CD14-positive monocyte (primary cell): Measurements from ENCODE around the gene MACROD1. TPM values are rescaled to one million over a fixed set of nuclear protein-coding genes. Genes with fewer than 3 reads are reported as not detected.

Experiments
- DNase-seq, 3 donors: peaks; one replicate each; pipeline ENCODE4 v3.0.0-alpha.2; 2011 to 2022
- H2AFZ ChIP-seq: 2 replicates; pipeline ENCODE4 v1.6.0; 2012; ENCODE audit warnings: mild to moderate bottlenecking, low read depth, low read length, inconsistent platforms; ENCODE audit not compliant: insufficient read depth, poor library complexity, severe bottlenecking
- H3K27ac ChIP-seq, 2 donors: 1 replicate in 1 of 2; 2 replicates in 1 of 2; pipeline ENCODE4 v1.5.1; 2012 to 2013; ENCODE audit warnings: low read length in 2 of 2, control low read depth in 1 of 2, inconsistent platforms in 1 of 2, low read depth in 1 of 2, mild to moderate bottlenecking in 1 of 2
- H3K27me3 ChIP-seq, 2 donors: one replicate each; pipeline versions ENCODE4 v1.6.0 to v1.6.1; 2011 to 2013; ENCODE audit warnings: low read length in 2 of 2; ENCODE audit not compliant: control insufficient read depth in 2 of 2, insufficient read depth in 2 of 2
- H3K36me3 ChIP-seq, 2 donors: replicated peaks in 1 of 2; 1 replicate in 1 of 2; 2 replicates in 1 of 2; pipeline versions ENCODE4 v1.5.1 to v1.6.1; 2012 to 2013; ENCODE audit warnings: low read length in 2 of 2, control low read depth in 1 of 2, inconsistent platforms in 1 of 2, mild to moderate bottlenecking in 1 of 2; ENCODE audit not compliant: insufficient read depth in 2 of 2, control insufficient read depth in 1 of 2
- H3K4me1 ChIP-seq, 2 donors: 1 replicate in 1 of 2; 2 replicates in 1 of 2; pipeline versions ENCODE4 v1.5.1 to v1.6.1; 2012 to 2013; ENCODE audit warnings: low read length in 2 of 2, control low read depth in 1 of 2, inconsistent platforms in 1 of 2, mild to moderate bottlenecking in 1 of 2, moderate library complexity in 1 of 2; ENCODE audit not compliant: insufficient read depth in 2 of 2, control insufficient read depth in 1 of 2
- H3K4me2 ChIP-seq: replicated peaks from 2 replicates; pipeline ENCODE3; 2012; ENCODE audit warnings: low read length, moderate library complexity, mild to moderate bottlenecking; ENCODE audit not compliant: poor library complexity, severe bottlenecking; ENCODE audit errors: extremely low read depth
- H3K4me3 ChIP-seq, 3 experiments: fragments of 200-600 bp in 1 of 3; sonication (generic) in 1 of 3; replicated peaks in 1 of 3; 1 replicate in 2 of 3; 2 replicates in 1 of 3; pipeline ENCODE4 v1.5.1; 2011 to 2013; ENCODE audit warnings: low read length in 3 of 3, mild to moderate bottlenecking in 3 of 3, control low read depth in 2 of 3, low read depth in 2 of 3, inconsistent platforms in 1 of 3, moderate library complexity in 1 of 3
- H3K79me2 ChIP-seq: 2 replicates; pipeline ENCODE4 v1.6.0; 2012; ENCODE audit warnings: mild to moderate bottlenecking, control low read depth, inconsistent platforms, low read length, moderate library complexity; ENCODE audit not compliant: insufficient read depth
- H3K9ac ChIP-seq: 2 replicates; pipeline ENCODE4 v1.6.0; 2017; ENCODE audit warnings: low read length, mild to moderate bottlenecking; ENCODE audit not compliant: insufficient read depth, poor library complexity, severe bottlenecking
- H3K9me3 ChIP-seq, 2 donors: replicated peaks in 1 of 2; 1 replicate in 1 of 2; 2 replicates in 1 of 2; pipeline versions ENCODE4 v1.5.1 to v1.6.1; 2012 to 2013; ENCODE audit warnings: low read length in 2 of 2, control low read depth in 1 of 2; ENCODE audit not compliant: control insufficient read depth in 1 of 2, insufficient read depth in 1 of 2
- H4K20me1 ChIP-seq: 2 replicates; pipeline ENCODE4 v1.6.0; 2012; ENCODE audit warnings: mild to moderate bottlenecking, low read length, control low read depth, moderate library complexity; ENCODE audit not compliant: insufficient read depth
- H3K27ac Mint-ChIP-seq, 7 donors: one replicate each; pipeline ENCODE4 v1.8.0; 2020; ENCODE audit warnings: mild to moderate bottlenecking in 7 of 7, mixed read lengths in 7 of 7, moderate library complexity in 6 of 7, inconsistent platforms in 2 of 7
- H3K27me3 Mint-ChIP-seq, 3 donors: one replicate each; pipeline ENCODE4 v1.8.0; 2021 to 2022; ENCODE audit warnings: low read depth in 3 of 3, mild to moderate bottlenecking in 3 of 3, mixed read lengths in 3 of 3, moderate library complexity in 3 of 3, inconsistent platforms in 1 of 3
- H3K36me3 Mint-ChIP-seq, 2 donors: one replicate each; pipeline ENCODE4 v1.8.0; 2020; ENCODE audit warnings: mixed read lengths in 2 of 2, inconsistent platforms in 1 of 2, mild to moderate bottlenecking in 1 of 2
- H3K4me1 Mint-ChIP-seq: one replicate; pipeline ENCODE4 v1.8.0; 2020; ENCODE audit warnings: mild to moderate bottlenecking, mixed read lengths
- H3K4me3 Mint-ChIP-seq, 2 donors: one replicate each; pipeline ENCODE4 v1.8.0; 2020; ENCODE audit warnings: mild to moderate bottlenecking in 2 of 2, mixed read lengths in 2 of 2, moderate library complexity in 1 of 2
- H3K9me3 Mint-ChIP-seq, 7 donors: one replicate each; pipeline ENCODE4 v1.8.0; 2020 to 2022; ENCODE audit warnings: mixed read lengths in 7 of 7, mild to moderate bottlenecking in 6 of 7, moderate library complexity in 6 of 7, inconsistent platforms in 2 of 7
- CTCF ChIP-seq: fragments of 200-600 bp; IDR thresholded peaks from one replicate; pipeline ENCODE4 v1.8.0; 2022; ENCODE audit warnings: antibody characterized with exemption, mild to moderate bottlenecking
- WGBS: methylation state at CpG from one replicate; pipeline ENCODE4 v1.1.5; 2013; ENCODE audit warnings: missing lambda C conversion rate; ENCODE audit not compliant: insufficient coverage; 5-methylcytosine and 5-hydroxymethylcytosine counted together
- intact Hi-C, 2 donors: fragments of 100-400 bp; cut with micrococcal nuclease; formaldehyde crosslinking; loops; one replicate each; pipeline versions ENCODE4 v1.15.0 to v1.15.1; 2023
- polyA plus RNA-seq, 3 donors: library from polyadenylated mRNA; depleted of rRNA in 1 of 3; unstranded in 2 of 3; stranded (reverse) in 1 of 3; fragments of 300-500 nt in 2 of 3; fragments of >200 nt in 1 of 3; fragmentation: Illumina TruSeq in 2 of 3; gene quantifications; 1 replicate in 2 of 3; 2 replicates in 1 of 3; pipeline ENCODE4 v1.2.3, GENCODE V29; 2012 to 2021

Gene MACROD1
- polyA plus RNA-seq, 3 donors: 1.5 to 2.4 (median 2.2) TPM

- Mint-ChIP-seq H3K4me3 (no peak overlapping the region), H3K27me3 (peaks cover 23 to 34% (median 26%) of the 10 kb centered on the region in 3 donors), H3K36me3 (no peaks in the 10 kb centered on the region), H3K27ac (no peak overlapping the region), H3K4me1 (peaks cover 10% of the 10 kb centered on the region), H3K9me3 (peaks cover 0 to 1% (median 0%) of the 10 kb centered on the region in 7 donors)
- Histone ChIP-seq H3K4me3 (no peak overlapping the region), H2AFZ (no peak overlapping the region), H3K27me3 (peaks cover 0 to 4% of the 10 kb centered on the region in 2 donors), H4K20me1 (no peaks in the 10 kb centered on the region), H3K27ac (no peak overlapping the region), H3K9ac (no peak overlapping the region), H3K36me3 (no peaks in the 10 kb centered on the region), H3K9me3 (no peaks in the 10 kb centered on the region), H3K79me2 (no peaks in the 10 kb centered on the region), H3K4me1 (no peaks in the 10 kb centered on the region), H3K4me2 (no peak overlapping the region)
- TF ChIP-seq CTCF: no peak
- intact Hi-C loops: no loop called here
- no peak for DNase-seq
- 93% methylated on average over 11 of the region's 17 CpGs for WGBS
These were observed 39.1 kb downstream of the MACROD1 start for GRCh38 chr11:64126796-64127195.

GRCh38 chr11:64126371-64126770, 39.5 kb downstream of the MACROD1 start:
- Histone ChIP-seq H3K4me1 (no peaks in the 10 kb centered on the region), H4K20me1 (no peaks in the 10 kb centered on the region), H3K4me3 (no peak overlapping the region), H3K36me3 (no peaks in the 10 kb centered on the region), H2AFZ (no peak overlapping the region), H3K79me2 (no peaks in the 10 kb centered on the region), H3K27ac (no peak overlapping the region), H3K9me3 (no peaks in the 10 kb centered on the region), H3K4me2 (no peak overlapping the region), H3K27me3 (no peaks in the 10 kb centered on the region), H3K9ac (no peak overlapping the region)
- Mint-ChIP-seq H3K27ac (no peak overlapping the region), H3K36me3 (no peaks in the 10 kb centered on the region), H3K27me3 (peaks cover 22 to 29% (median 23%) of the 10 kb centered on the region in 3 donors), H3K9me3 (peaks cover 0 to 1% (median 0%) of the 10 kb centered on the region in 7 donors), H3K4me1 (peaks cover 7% of the 10 kb centered on the region), H3K4me3 (peak overlapping the region in 1 of 2 donors; percentile 35)
- intact Hi-C loops: no loop called here
- no peak for TF ChIP-seq CTCF
- 87% methylated on average over 8 of the region's 12 CpGs for WGBS
- DNase-seq: no peak
